Dermis lymphatic vessel endothelial cell (primary cell): ENCODE data around the gene DICER1. TPM values are rescaled to one million over a fixed set of nuclear protein-coding genes. Genes with fewer than 3 reads are reported as not detected.

ENCODE experiments used
- total RNA-seq: library from RNA; depleted of rRNA; stranded (reverse); fragments of >200 nt; gene quantifications from 2 replicates; pipeline ENCODE4 v1.2.1, GENCODE V29; 2014

Gene DICER1
- 29.2 and 35.3 TPM in 2 replicates for total RNA-seq

GRCh38 chr14:95157327-95158189 is at the start of gene DICER1:
TSS of gene DICER1 (minus strand) at chr14:95157529. CDS start at chr14:95133458, 24,071 bp downstream.

Other genes with a start within 250 kb of the DICER1 start
- gene CLMN, start 162.4 kb upstream of the DICER1 start, total RNA-seq, result 0.33 and 0.43 TPM in 2 replicates